PC-3 (cell line): Measurements from ENCODE around the gene CALHM1. TPM values are rescaled to one million over a fixed set of nuclear protein-coding genes. Genes with fewer than 3 reads are reported as not detected.

Source experiments
- ATAC-seq: fragments of 200-7000 bp; cut with Tn5 transposase; 2 replicates; pipeline ENCODE4 v1.9.1; 2020; ENCODE audit warnings: mild to moderate bottlenecking, moderate library complexity
- BruUV-seq: library from RNA; stranded (reverse); fragments of 400-500 nt; replicated peaks from 2 replicates; lab custom pipeline; 2021; lab: Mats Ljungman, UMichigan
- CTCF ChIA-PET: fragments of 300-600 bp; sonication (Branson Sonifier 250); formaldehyde crosslinking; loops from one replicate; lab custom pipeline; 2022; ENCODE audit warnings: antibody characterized with exemption; lab: Charles Lee
- POLR2A ChIA-PET: fragments of 300-600 bp; sonication (Branson Sonifier 250); formaldehyde crosslinking; loops from one replicate; lab custom pipeline; 2022; ENCODE audit warnings: antibody characterized with exemption; ENCODE audit not compliant: unreplicated experiment; lab: Charles Lee
- DNase-seq: peaks from one replicate; pipeline ENCODE4 v3.0.0-alpha.2; 2015
- H2AFZ ChIP-seq: fragments of 300-600 bp; sonication (generic); 2 replicates; pipeline ENCODE4 v1.6.0; 2016; ENCODE audit warnings: antibody characterized with exemption, low read length
- H3F3A ChIP-seq: fragments of 300-600 bp; sonication (generic); one replicate; pipeline ENCODE4 v1.6.0; 2017; ENCODE audit warnings: antibody characterized with exemption, low read length, control low read depth, mild to moderate bottlenecking; ENCODE audit not compliant: unreplicated experiment
- H3K27ac ChIP-seq: fragments of 300-600 bp; sonication (generic); 2 replicates; pipeline ENCODE4 v1.5.1; 2016; ENCODE audit warnings: mild to moderate bottlenecking, low read length
- H3K27me3 ChIP-seq: fragments of 300-600 bp; sonication (generic); 2 replicates; pipeline ENCODE4 v1.6.1; 2016; ENCODE audit warnings: low read length, mixed read lengths
- H3K36me3 ChIP-seq: fragments of 300-600 bp; sonication (generic); 2 replicates; pipeline ENCODE4 v1.6.1; 2016; ENCODE audit warnings: low read depth, mixed run types, low read length, mixed read lengths
- H3K4me1 ChIP-seq: fragments of 300-600 bp; sonication (generic); 2 replicates; pipeline ENCODE4 v1.5.1; 2016; ENCODE audit warnings: low read length; ENCODE audit not compliant: insufficient read depth
- H3K4me2 ChIP-seq: fragments of 300-600 bp; sonication (generic); 2 replicates; pipeline ENCODE4 v1.6.0; 2016; ENCODE audit warnings: low read length
- H3K4me3 ChIP-seq: fragments of 300-600 bp; sonication (generic); 2 replicates; pipeline ENCODE4 v1.5.1; 2016; ENCODE audit warnings: mild to moderate bottlenecking, low read length, mixed read lengths
- H3K79me2 ChIP-seq: fragments of 300-600 bp; sonication (generic); 2 replicates; pipeline ENCODE4 v1.6.1; 2017; ENCODE audit warnings: low read length, mixed read lengths
- H3K9ac ChIP-seq: fragments of 300-600 bp; sonication (generic); 2 replicates; pipeline ENCODE4 v1.6.0; 2016; ENCODE audit warnings: mild to moderate bottlenecking, low read length
- H3K9me2 ChIP-seq: fragments of 300-600 bp; sonication (generic); replicated peaks from 2 replicates; pipeline ENCODE4 v1.6.1; 2016; ENCODE audit warnings: mixed run types, low read length, mixed read lengths
- H3K9me3 ChIP-seq: fragments of 300-600 bp; sonication (generic); 2 replicates; pipeline ENCODE4 v1.6.1; 2016; ENCODE audit warnings: low read length, mixed read lengths
- H4K20me1 ChIP-seq: fragments of 300-600 bp; sonication (generic); 2 replicates; pipeline ENCODE4 v1.6.1; 2016; ENCODE audit warnings: low read length, mixed read lengths
- EZH2 ChIP-seq: fragments of 300-600 bp; sonication (generic); IDR thresholded peaks from one replicate; pipeline ENCODE4 v1.6.1; 2017; ENCODE audit warnings: antibody characterized with exemption, mild to moderate bottlenecking, low read length; ENCODE audit not compliant: unreplicated experiment
- EZH2phosphoT487 ChIP-seq: fragments of 300-600 bp; sonication (generic); IDR thresholded peaks from 2 replicates; pipeline ENCODE4 v1.6.1; 2018; ENCODE audit warnings: mild to moderate bottlenecking, antibody characterized with exemption, low read length, borderline replicate concordance
- intact Hi-C: fragments of 100-400 bp; cut with micrococcal nuclease; formaldehyde crosslinking; loops from 2 replicates; pipeline ENCODE4 v1.9.0; 2023
- total RNA-seq: library from RNA; depleted of rRNA; stranded (reverse); fragments of >200 nt; gene quantifications from 2 replicates; pipeline ENCODE4 v1.2.3, GENCODE V29; 2014
- TF ChIP-seq, protein P1 (sequence below): fragments of 300-600 bp; sonication (generic); conservative IDR thresholded peaks from 2 replicates; pipeline ENCODE4 v1.5.1; 2017; ENCODE audit warnings: antibody characterized with exemption, low read depth, mild to moderate bottlenecking, low read length

The CALHM1 gene
- total RNA-seq, 1 experiment from 2014 or later: not detected

DNA sequence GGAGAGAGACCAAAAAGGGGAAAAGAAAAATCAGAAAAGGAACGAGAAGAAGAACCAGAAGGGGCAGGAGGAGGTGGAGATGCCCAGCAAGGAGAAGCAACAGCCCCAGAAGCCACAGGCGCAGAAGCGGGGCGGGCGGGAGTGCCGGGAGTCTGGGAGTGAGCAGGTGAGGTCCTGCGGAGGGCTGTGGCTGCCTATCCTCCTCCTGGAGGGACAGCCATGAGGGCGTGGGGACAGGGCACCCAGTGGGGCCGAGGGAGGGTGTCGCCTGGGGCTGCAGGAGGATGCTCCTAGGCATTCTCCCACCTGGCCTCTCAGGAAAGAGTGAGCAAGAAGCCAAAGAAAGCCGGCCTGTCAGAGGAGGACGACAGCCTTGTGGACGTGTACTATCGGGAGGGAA lies 18.3 kb downstream of the CALHM1 start:
- H3K79me2 ChIP-seq: no peaks in the 10 kb centered on the region
- ChIA-PET POLR2A (no interaction called here), CTCF (no interaction called here)
- intact Hi-C loops: no loop called here
- no peaks in the 10 kb centered on the region for H3K4me1 ChIP-seq
- no peak overlapping the region for H3K4me3 ChIP-seq
- no peak for TF ChIP-seq EZH2phosphoT487
- TF ChIP-seq, protein P1, sequence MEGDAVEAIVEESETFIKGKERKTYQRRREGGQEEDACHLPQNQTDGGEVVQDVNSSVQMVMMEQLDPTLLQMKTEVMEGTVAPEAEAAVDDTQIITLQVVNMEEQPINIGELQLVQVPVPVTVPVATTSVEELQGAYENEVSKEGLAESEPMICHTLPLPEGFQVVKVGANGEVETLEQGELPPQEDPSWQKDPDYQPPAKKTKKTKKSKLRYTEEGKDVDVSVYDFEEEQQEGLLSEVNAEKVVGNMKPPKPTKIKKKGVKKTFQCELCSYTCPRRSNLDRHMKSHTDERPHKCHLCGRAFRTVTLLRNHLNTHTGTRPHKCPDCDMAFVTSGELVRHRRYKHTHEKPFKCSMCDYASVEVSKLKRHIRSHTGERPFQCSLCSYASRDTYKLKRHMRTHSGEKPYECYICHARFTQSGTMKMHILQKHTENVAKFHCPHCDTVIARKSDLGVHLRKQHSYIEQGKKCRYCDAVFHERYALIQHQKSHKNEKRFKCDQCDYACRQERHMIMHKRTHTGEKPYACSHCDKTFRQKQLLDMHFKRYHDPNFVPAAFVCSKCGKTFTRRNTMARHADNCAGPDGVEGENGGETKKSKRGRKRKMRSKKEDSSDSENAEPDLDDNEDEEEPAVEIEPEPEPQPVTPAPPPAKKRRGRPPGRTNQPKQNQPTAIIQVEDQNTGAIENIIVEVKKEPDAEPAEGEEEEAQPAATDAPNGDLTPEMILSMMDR: no peak
- no peak for TF ChIP-seq EZH2
- no peak overlapping the region for H3K27ac ChIP-seq
- no peak overlapping the region for H2AFZ ChIP-seq
- no peak overlapping the region for H3K9ac ChIP-seq
- no peak for ATAC-seq
- H3F3A ChIP-seq: no peaks in the 10 kb centered on the region
- H3K9me3 ChIP-seq: no peaks in the 10 kb centered on the region
- no peak for DNase-seq
- peaks cover 16% of the 10 kb centered on the region; the same call in 1 of the 2 replicates for H3K36me3 ChIP-seq
- no peaks in the 10 kb centered on the region for H4K20me1 ChIP-seq
- H3K27me3 ChIP-seq: no peaks in the 10 kb centered on the region
- H3K9me2 ChIP-seq: no peaks in the 10 kb centered on the region
- BruUV-seq: no TSS peak
- no peak overlapping the region for H3K4me2 ChIP-seq

DNA sequence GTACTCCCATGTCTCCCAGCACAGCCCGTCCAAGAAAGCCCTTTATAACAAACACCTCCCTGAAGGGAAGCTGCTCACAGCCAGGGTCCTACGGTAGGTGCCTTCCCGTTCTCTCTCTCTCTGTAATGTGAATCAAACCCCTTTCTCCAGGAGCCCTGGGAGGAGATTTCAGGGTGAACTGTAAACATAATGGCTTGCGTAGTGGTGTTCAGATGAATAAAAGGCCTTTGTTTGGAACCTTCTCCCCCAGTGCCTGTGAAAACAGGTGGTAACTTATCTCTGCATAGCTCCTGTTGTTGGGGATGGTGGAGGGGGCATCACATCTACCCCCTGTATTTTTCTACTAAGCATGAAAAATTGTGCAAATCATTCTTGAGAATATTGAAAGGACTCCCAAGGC lies 18.9 kb downstream of the CALHM1 start:
- H3K9me3 ChIP-seq: no peaks in the 10 kb centered on the region
- ATAC-seq: no peak
- no peak overlapping the region for H3K27ac ChIP-seq
- H3K36me3 ChIP-seq: peaks cover 13% of the 10 kb centered on the region; the same call in 1 of the 2 replicates
- BruUV-seq: TSS peak; percentile 24
- no peak for TF ChIP-seq EZH2phosphoT487
- no peak for TF ChIP-seq EZH2
- TF ChIP-seq, protein P1: no peak
- no peak overlapping the region for H3K4me2 ChIP-seq
- no peaks in the 10 kb centered on the region for H3K27me3 ChIP-seq
- H3F3A ChIP-seq: no peaks in the 10 kb centered on the region
- no peaks in the 10 kb centered on the region for H4K20me1 ChIP-seq
- H3K9ac ChIP-seq: no peak overlapping the region
- intact Hi-C loops: no loop called here
- no peak overlapping the region for H2AFZ ChIP-seq
- no peaks in the 10 kb centered on the region for H3K4me1 ChIP-seq
- POLR2A ChIA-PET: no interaction called here
- CTCF ChIA-PET: no interaction called here
- H3K79me2 ChIP-seq: no peaks in the 10 kb centered on the region
- H3K9me2 ChIP-seq: no peaks in the 10 kb centered on the region
- no peak for DNase-seq
- H3K4me3 ChIP-seq: no peak overlapping the region

DNA sequence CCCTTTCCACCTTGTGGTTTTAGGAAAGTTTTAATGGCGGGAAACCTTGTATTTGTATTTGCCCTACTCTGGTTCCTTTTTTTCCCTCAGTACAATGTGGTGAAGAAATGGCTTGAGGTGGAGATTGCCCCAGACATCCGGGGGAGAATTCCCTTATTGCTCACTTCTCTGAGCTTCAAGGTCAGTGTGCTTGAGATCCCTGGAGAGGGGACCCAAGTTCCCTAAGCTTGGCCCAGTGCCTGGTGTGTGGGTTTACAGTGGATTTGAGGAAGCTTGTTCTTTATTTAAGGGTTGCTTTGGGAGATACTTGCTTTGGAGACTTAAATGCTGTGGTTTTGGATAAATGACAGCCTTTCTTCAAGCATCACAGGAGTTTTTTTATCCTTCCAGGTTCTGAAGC lies 24.8 kb downstream of the CALHM1 start:
- Histone ChIP-seq H2AFZ (no peak overlapping the region), H3K4me3 (no peak overlapping the region), H3K79me2 (no peaks in the 10 kb centered on the region), H3K4me1 (no peaks in the 10 kb centered on the region), H4K20me1 (no peaks in the 10 kb centered on the region), H3K36me3 (peaks cover 33% of the 10 kb centered on the region), H3K27ac (no peak overlapping the region), H3K27me3 (no peaks in the 10 kb centered on the region), H3F3A (no peaks in the 10 kb centered on the region), H3K9me2 (no peaks in the 10 kb centered on the region), H3K4me2 (no peak overlapping the region), H3K9ac (no peak overlapping the region), H3K9me3 (no peaks in the 10 kb centered on the region)
- intact Hi-C loops: loop anchor here (5.0 kb wide), 1 partner anchor 48 kb away; no protein-coding TSS in a partner anchor
- no peak for TF ChIP-seq EZH2
- TF ChIP-seq, protein P1: no peak
- no peak for TF ChIP-seq EZH2phosphoT487
- ChIA-PET POLR2A (no interaction called here), CTCF (no interaction called here)
- DNase-seq (no peak), ATAC-seq (no peak)
- BruUV-seq: no TSS peak
